Measurements from ENCODE around the gene DYNC1I1. TPM values are rescaled to one million over a fixed set of nuclear protein-coding genes. Genes with fewer than 3 reads are reported as not detected.

The DYNC1I1 gene
- polyA plus RNA-seq, 3 donors = 0.30 to 0.48 (median 0.43) TPM

GRCh38 chr7:96076350-96076707 is 304.0 kb downstream of the DYNC1I1 start:
- no peak for DNase-seq

GRCh38 chr7:96080027-96080426 is 307.7 kb downstream of the DYNC1I1 start:
- no peak for DNase-seq

GRCh38 chr7:96084881-96085553 is 312.7 kb downstream of the DYNC1I1 start:
- DNase-seq = no peak

- DNase-seq = no peak
These were observed 313.6 kb downstream of the DYNC1I1 start for GRCh38 chr7:96085953-96086352.

- no peak for DNase-seq
These were observed 316.2 kb downstream of the DYNC1I1 start for GRCh38 chr7:96088579-96088978.

- DNase-seq = no peak
These were observed 317.2 kb downstream of the DYNC1I1 start for GRCh38 chr7:96089511-96089910.

- DNase-seq = no peak
These were observed 318.4 kb downstream of the DYNC1I1 start for GRCh38 chr7:96090756-96091155.

GRCh38 chr7:96093435-96093834 is 321.1 kb downstream of the DYNC1I1 start:
- no peak for DNase-seq

- DNase-seq = no peak
These were observed 325.5 kb downstream of the DYNC1I1 start for GRCh38 chr7:96097835-96098234.

GRCh38 chr7:96100737-96101136 is 328.4 kb downstream of the DYNC1I1 start:
- no peak for DNase-seq

GRCh38 chr7:96102096-96102811 is 329.9 kb downstream of the DYNC1I1 start:
- no peak for DNase-seq

- no peak for DNase-seq
These were observed 332.6 kb downstream of the DYNC1I1 start for GRCh38 chr7:96104984-96105383.

GRCh38 chr7:96111405-96111804 is 339.1 kb downstream of the DYNC1I1 start:
- DNase-seq = no peak

GRCh38 chr7:96114190-96114589 is 341.8 kb downstream of the DYNC1I1 start:
- no peak for DNase-seq

GRCh38 chr7:96116173-96116572 is 343.8 kb downstream of the DYNC1I1 start:
- no peak for DNase-seq

GRCh38 chr7:96118449-96119001 is 346.2 kb downstream of the DYNC1I1 start:
- no peak for DNase-seq

- DNase-seq = no peak
These were observed 348.3 kb downstream of the DYNC1I1 start for GRCh38 chr7:96120445-96121225.

- DNase-seq = no peak
These were observed 349.4 kb downstream of the DYNC1I1 start for GRCh38 chr7:96121752-96122151.

- DNase-seq = no peak
These were observed 350.4 kb downstream of the DYNC1I1 start for GRCh38 chr7:96122746-96123145.

- no peak for DNase-seq
These were observed 354.0 kb downstream of the DYNC1I1 start for GRCh38 chr7:96126382-96126781.

GRCh38 chr7:96127746-96128145 is 355.4 kb downstream of the DYNC1I1 start:
- no peak for DNase-seq

GRCh38 chr7:96131525-96131924 is 359.2 kb downstream of the DYNC1I1 start:
- no peak for DNase-seq

GRCh38 chr7:96135241-96135640 is 362.9 kb downstream of the DYNC1I1 start:
- peak; percentile 21 for DNase-seq

Data from renal pelvis (tissue), 4 donors.